H1 (cell line): Measurements from ENCODE around the gene DPYD. TPM values are rescaled to one million over a fixed set of nuclear protein-coding genes. Genes with fewer than 3 reads are reported as not detected.

ENCODE experiments used
- CTCF ChIA-PET: fragments of 300-600 bp; sonication (Branson Sonifier 250); formaldehyde crosslinking; loops from one replicate; lab custom pipeline; 2021; ENCODE audit not compliant: partially characterized antibody; lab: Charles Lee
- POLR2A ChIA-PET: fragments of 300-600 bp; sonication (Branson Sonifier 250); formaldehyde crosslinking; loops from one replicate; lab custom pipeline; 2021; ENCODE audit warnings: inconsistent platforms; ENCODE audit not compliant: partially characterized antibody; lab: Charles Lee
- DNase-seq, 2 experiments: peaks; one replicate each; pipeline versions ENCODE4 v3.0.0 to v3.0.0-alpha.2; 2010 to 2022; ENCODE audit warnings: low spot score in 2 of 2, low read depth in 1 of 2, mixed read lengths in 1 of 2
- FAIRE-seq: peaks from 2 replicates; lab custom pipeline; 2011; peaks lifted over from hg19 to GRCh38; lab: Jason Lieb, UNC
- H2AFZ ChIP-seq: 2 replicates; pipeline ENCODE4 v1.8.1; 2012; ENCODE audit warnings: low read length, inconsistent platforms
- H2AK5ac ChIP-seq: 2 replicates; pipeline ENCODE4 v1.6.1; 2013; ENCODE audit warnings: low read depth, low read length
- H2BK120ac ChIP-seq: replicated peaks from 2 replicates; pipeline ENCODE3; 2013; ENCODE audit warnings: low read depth, low read length, inconsistent platforms
- H2BK12ac ChIP-seq: 2 replicates; pipeline ENCODE4 v1.6.1; 2013; ENCODE audit warnings: low read depth, low read length
- H2BK15ac ChIP-seq: 2 replicates; pipeline ENCODE4 v1.6.1; 2013; ENCODE audit warnings: low read length
- H2BK20ac ChIP-seq: 2 replicates; pipeline ENCODE4 v1.6.1; 2013; ENCODE audit warnings: low read length
- H2BK5ac ChIP-seq: 2 replicates; pipeline ENCODE4 v1.6.1; 2013; ENCODE audit warnings: low read depth, low read length
- H3K14ac ChIP-seq: 2 replicates; pipeline ENCODE4 v1.6.1; 2013; ENCODE audit warnings: inconsistent platforms; ENCODE audit not compliant: insufficient read length
- H3K18ac ChIP-seq: 2 replicates; pipeline ENCODE4 v1.6.1; 2013; ENCODE audit warnings: low read length; ENCODE audit errors: extremely low read depth
- H3K23ac ChIP-seq: 2 replicates; pipeline ENCODE4 v1.6.1; 2013; ENCODE audit warnings: inconsistent platforms; ENCODE audit not compliant: insufficient read length
- H3K23me2 ChIP-seq: 2 replicates; pipeline ENCODE4 v1.6.1; 2013; ENCODE audit warnings: low read depth, low read length
- H3K27ac ChIP-seq: 2 replicates; pipeline ENCODE4 v1.6.1; 2011; ENCODE audit warnings: low read depth, low read length, inconsistent platforms
- H3K27me3 ChIP-seq, 4 experiments: replicated peaks in 1 of 4; 1 replicate in 1 of 4; 2 replicates in 3 of 4; pipeline versions ENCODE4 v1.6.1 to v1.8.1; 2011 to 2013; ENCODE audit warnings: low read length in 3 of 4, mild to moderate bottlenecking in 3 of 4, inconsistent platforms in 2 of 4, mixed read lengths in 2 of 4, moderate library complexity in 1 of 4; ENCODE audit not compliant: control insufficient read depth in 3 of 4, insufficient read depth in 3 of 4; ENCODE audit errors: extremely low read depth in 1 of 4
- H3K36me3 ChIP-seq, 4 experiments: 2 replicates each; pipeline versions ENCODE4 v1.6.1 to v1.8.1; 2011 to 2013; ENCODE audit warnings: mild to moderate bottlenecking in 4 of 4, low read length in 3 of 4, moderate library complexity in 2 of 4, control low read depth in 1 of 4, inconsistent platforms in 1 of 4; ENCODE audit not compliant: insufficient read depth in 4 of 4, control insufficient read depth in 2 of 4
- H3K4ac ChIP-seq: replicated peaks from 2 replicates; pipeline ENCODE3; 2013; ENCODE audit warnings: low read length, low read depth, mixed read lengths, inconsistent platforms; ENCODE audit not compliant: insufficient read length
- H3K4me1 ChIP-seq, 4 experiments: replicated peaks in 1 of 4; 1 replicate in 1 of 4; 2 replicates in 3 of 4; pipeline versions ENCODE4 v1.6.1 to v1.8.1; 2011 to 2013; ENCODE audit warnings: low read length in 3 of 4, inconsistent platforms in 2 of 4, mixed read lengths in 1 of 4; ENCODE audit not compliant: insufficient read depth in 4 of 4, control insufficient read depth in 3 of 4
- H3K4me2 ChIP-seq, 2 experiments: 2 replicates each; pipeline versions ENCODE4 v1.6.1 to v1.8.1; 2011 to 2013; ENCODE audit warnings: low read depth in 2 of 2, low read length in 2 of 2, control low read depth in 1 of 2, inconsistent platforms in 1 of 2, mild to moderate bottlenecking in 1 of 2; ENCODE audit not compliant: insufficient read depth in 1 of 2
- H3K4me3 ChIP-seq, 4 experiments: fragments of 200-600, 300-600 bp in 1 of 4; sonication (generic), shearing (Covaris generic), sonication (Bioruptor Twin) in 1 of 4; 2 replicates each; pipeline versions ENCODE4 v1.5.1 to v1.8.1; 2011 to 2016; ENCODE audit warnings: low read length in 4 of 4, low read depth in 3 of 4, control low read depth in 2 of 4, inconsistent platforms in 2 of 4, mild to moderate bottlenecking in 2 of 4, mixed read lengths in 1 of 4, moderate library complexity in 1 of 4; ENCODE audit not compliant: insufficient read depth in 2 of 4; ENCODE audit errors: extremely low read depth in 1 of 4
- H3K56ac ChIP-seq: replicated peaks from 2 replicates; pipeline ENCODE3; 2013; ENCODE audit warnings: low read depth, mild to moderate bottlenecking, mixed read lengths, low read length, inconsistent platforms; ENCODE audit not compliant: insufficient read length
- H3K79me1 ChIP-seq: 2 replicates; pipeline ENCODE4 v1.6.1; 2013; ENCODE audit warnings: low read depth, low read length, control low read depth
- H3K79me2 ChIP-seq, 2 experiments: 2 replicates each; pipeline versions ENCODE4 v1.6.1 to v1.8.1; 2012 to 2013; ENCODE audit warnings: low read length in 2 of 2, mild to moderate bottlenecking in 2 of 2, inconsistent platforms in 1 of 2; ENCODE audit not compliant: insufficient read depth in 2 of 2, control insufficient read depth in 1 of 2
- H3K9ac ChIP-seq, 4 experiments: replicated peaks in 1 of 4; 1 replicate in 1 of 4; 2 replicates in 3 of 4; pipeline versions ENCODE4 v1.6.1 to v1.8.1; 2011 to 2013; ENCODE audit warnings: low read depth in 3 of 4, low read length in 3 of 4, control low read depth in 2 of 4, mild to moderate bottlenecking in 2 of 4, moderate library complexity in 2 of 4, inconsistent platforms in 1 of 4; ENCODE audit errors: extremely low read depth in 1 of 4
- H3K9me3 ChIP-seq, 2 experiments: 2 replicates each; pipeline versions ENCODE4 v1.6.1 to v1.8.1; 2012 to 2013; ENCODE audit warnings: mild to moderate bottlenecking in 2 of 2, moderate library complexity in 2 of 2, control low read depth in 1 of 2, inconsistent platforms in 1 of 2, low read depth in 1 of 2, low read length in 1 of 2, mixed read lengths in 1 of 2; ENCODE audit not compliant: insufficient read depth in 2 of 2
- H4K20me1 ChIP-seq, 2 experiments: replicated peaks in 1 of 2; 2 replicates each; pipeline versions ENCODE3 to v1.8.1; 2011 to 2013; ENCODE audit warnings: inconsistent platforms in 2 of 2, low read length in 2 of 2, mild to moderate bottlenecking in 1 of 2; ENCODE audit not compliant: insufficient read depth in 2 of 2, control insufficient read depth in 1 of 2
- H4K5ac ChIP-seq: 2 replicates; pipeline ENCODE4 v1.6.1; 2013; ENCODE audit warnings: low read length, low read depth, mixed read lengths, inconsistent platforms; ENCODE audit not compliant: insufficient read length
- H4K8ac ChIP-seq: 2 replicates; pipeline ENCODE4 v1.8.0; 2013; ENCODE audit warnings: mild to moderate bottlenecking, moderate library complexity, low read length, inconsistent platforms; ENCODE audit not compliant: insufficient read depth; ENCODE audit errors: extremely low read depth
- H4K91ac ChIP-seq: replicated peaks from 2 replicates; pipeline ENCODE3; 2013; ENCODE audit warnings: low read length, mixed read lengths, inconsistent platforms; ENCODE audit not compliant: insufficient read length
- E2F6 ChIP-seq: IDR thresholded peaks from 2 replicates; pipeline ENCODE4 v1.6.1; 2012; ENCODE audit warnings: inconsistent platforms
- FOSL1 ChIP-seq: IDR thresholded peaks from 2 replicates; pipeline ENCODE4 v1.6.1; 2011; ENCODE audit warnings: mild to moderate bottlenecking, low read depth, low read length, moderate library complexity; ENCODE audit not compliant: insufficient read depth
- KDM1A ChIP-seq: fragments of 200-600, 300-600 bp; sonication (generic); IDR thresholded peaks from 2 replicates; pipeline ENCODE4 v1.7.1; 2016; ENCODE audit warnings: mild to moderate bottlenecking, low read length, borderline replicate concordance
- polyA plus RNA-seq, 7 experiments: library from polyadenylated mRNA; depleted of rRNA in 3 of 7; stranded (reverse) in 5 of 7; unstranded in 2 of 7; fragments of >200 nt in 5 of 7; fragments of 200-250 nt in 2 of 7; gene quantifications; 1 replicate in 5 of 7; 2 replicates in 1 of 7; 4 replicates in 1 of 7; pipeline versions ENCODE4 v1.2.1 to v1.2.3, GENCODE V29; 2011 to 2013; ENCODE audit warnings: missing spikeins in 2 of 7, mixed read lengths in 2 of 7
- total RNA-seq: library from RNA; stranded (reverse); fragmentation: NEBNext Ultra II Directional; extraction: Animal tissue kit (Norgen Biotek cat#: 25700); gene quantifications from 2 replicates; pipeline ENCODE4 v1.2.1, GENCODE V29; 2021

DPYD gene
- total and polyA plus RNA-seq, 2 of the 8 experiments (the other 6 are each of a cell fraction or from before 2014, with no cell fraction given): 0.29 to 0.73 TPM

GRCh38 chr1:97073169-97073568, 847.7 kb downstream of the DPYD start:
- Histone ChIP-seq H3K27me3 (no peaks in the 10 kb centered on the region), H2BK120ac (no peak overlapping the region), H3K18ac (no peak overlapping the region), H2BK15ac (no peak overlapping the region), H3K9ac (no peak overlapping the region), H3K4me1 (no peaks in the 10 kb centered on the region), H3K27ac (no peak overlapping the region), H4K5ac (no peak overlapping the region), H4K20me1 (no peaks in the 10 kb centered on the region), H3K4me2 (no peak overlapping the region), H2BK5ac (no peak overlapping the region), H2BK20ac (no peak overlapping the region), H2AK5ac (no peak overlapping the region), H4K91ac (no peak overlapping the region), H3K79me1 (no peaks in the 10 kb centered on the region), H3K4ac (no peak overlapping the region), H3K79me2 (no peaks in the 10 kb centered on the region), H4K8ac (no peak overlapping the region), H3K4me3 (no peak overlapping the region), H2AFZ (no peak overlapping the region), H3K14ac (no peak overlapping the region), H3K36me3 (no peaks in the 10 kb centered on the region), H3K23me2 (no peaks in the 10 kb centered on the region; the same call in 1 of the 2 replicates), H2BK12ac (no peak overlapping the region), H3K56ac (no peak overlapping the region), H3K23ac (no peak overlapping the region), H3K9me3 (no peaks in the 10 kb centered on the region)
- ChIA-PET POLR2A (no interaction called here), CTCF (no interaction called here)
- TF ChIP-seq KDM1A: no peak
- TF ChIP-seq E2F6: no peak
- no peak for TF ChIP-seq FOSL1
- no peak for DNase-seq
- no peak for FAIRE-seq
